Prostate gland (tissue), 2 donors: Measurements from ENCODE around the gene EMID1.

Experiments used
- POLR2A ChIP-seq: fragments of 450-650 bp; IDR thresholded peaks from one replicate; pipeline ENCODE4 v1.6.1; 2016; ENCODE audit warnings: antibody characterized with exemption, mild to moderate bottlenecking
- TF ChIP-seq, protein P1 (sequence below), 4 experiments: fragments of 200-600 bp in 2 of 4; fragments of 450-650 bp in 2 of 4; sonication (generic) in 2 of 4; IDR thresholded peaks; 1 replicate in 3 of 4; 2 replicates in 1 of 4; pipeline ENCODE4 v1.5.1; 2016 to 2019; ENCODE audit warnings: antibody characterized with exemption in 4 of 4, mild to moderate bottlenecking in 2 of 4, moderate library complexity in 2 of 4

DNA sequence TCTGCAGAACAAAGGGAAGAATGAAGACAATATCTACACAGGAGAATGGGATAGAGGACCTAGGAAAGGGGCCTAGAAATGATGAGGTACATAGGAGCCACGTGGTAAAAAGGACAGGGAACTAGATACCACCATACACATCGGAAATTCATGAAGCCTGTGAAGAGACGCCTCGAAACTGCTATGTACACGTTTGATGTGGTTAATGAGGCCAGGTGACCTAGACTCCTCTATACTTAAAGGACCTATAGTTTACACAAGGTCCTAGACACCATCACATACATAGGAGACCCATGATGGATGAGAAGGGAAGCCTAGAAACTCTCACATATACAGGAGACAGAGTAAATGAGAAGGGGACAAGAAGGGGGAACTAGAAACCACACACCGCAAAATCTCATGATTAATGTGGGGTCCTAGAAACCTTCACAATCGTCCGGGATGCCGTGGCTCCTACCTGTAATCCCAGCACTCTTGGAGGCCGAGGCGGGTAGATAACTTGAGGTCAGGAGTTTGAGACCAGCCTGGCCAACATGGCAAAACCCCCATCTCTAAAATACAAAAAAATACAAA is 38.3 kb downstream of the EMID1 start:
- TF ChIP-seq, protein P1, sequence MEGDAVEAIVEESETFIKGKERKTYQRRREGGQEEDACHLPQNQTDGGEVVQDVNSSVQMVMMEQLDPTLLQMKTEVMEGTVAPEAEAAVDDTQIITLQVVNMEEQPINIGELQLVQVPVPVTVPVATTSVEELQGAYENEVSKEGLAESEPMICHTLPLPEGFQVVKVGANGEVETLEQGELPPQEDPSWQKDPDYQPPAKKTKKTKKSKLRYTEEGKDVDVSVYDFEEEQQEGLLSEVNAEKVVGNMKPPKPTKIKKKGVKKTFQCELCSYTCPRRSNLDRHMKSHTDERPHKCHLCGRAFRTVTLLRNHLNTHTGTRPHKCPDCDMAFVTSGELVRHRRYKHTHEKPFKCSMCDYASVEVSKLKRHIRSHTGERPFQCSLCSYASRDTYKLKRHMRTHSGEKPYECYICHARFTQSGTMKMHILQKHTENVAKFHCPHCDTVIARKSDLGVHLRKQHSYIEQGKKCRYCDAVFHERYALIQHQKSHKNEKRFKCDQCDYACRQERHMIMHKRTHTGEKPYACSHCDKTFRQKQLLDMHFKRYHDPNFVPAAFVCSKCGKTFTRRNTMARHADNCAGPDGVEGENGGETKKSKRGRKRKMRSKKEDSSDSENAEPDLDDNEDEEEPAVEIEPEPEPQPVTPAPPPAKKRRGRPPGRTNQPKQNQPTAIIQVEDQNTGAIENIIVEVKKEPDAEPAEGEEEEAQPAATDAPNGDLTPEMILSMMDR (IDR thresholded peaks at IDR 0.05): no peak
- TF ChIP-seq POLR2A: no peak
